Glutamatergic neuron (in vitro differentiated cells): Measurements from ENCODE around the gene CLNS1A. TPM values are rescaled to one million over a fixed set of nuclear protein-coding genes. Genes with fewer than 3 reads are reported as not detected.
"Not testable (repeated sequence)": the region's sequence is repeated elsewhere in the genome, so short reads cannot be mapped to it uniquely, and the experiment has no call there.

ENCODE experiments used
- DNase-seq: peaks from one replicate; pipeline ENCODE4 v3.0.0; 2022
- H3K27ac Mint-ChIP-seq: one replicate; pipeline ENCODE4 v1.8.0; 2020; ENCODE audit warnings: mild to moderate bottlenecking, mixed read lengths, inconsistent platforms; ENCODE audit not compliant: unreplicated experiment
- H3K27me3 Mint-ChIP-seq: one replicate; pipeline ENCODE4 v1.8.0; 2020; ENCODE audit warnings: mild to moderate bottlenecking, moderate library complexity, mixed read lengths, inconsistent platforms; ENCODE audit not compliant: unreplicated experiment
- H3K36me3 Mint-ChIP-seq: one replicate; pipeline ENCODE4 v1.8.0; 2020; ENCODE audit warnings: mild to moderate bottlenecking, mixed read lengths, inconsistent platforms; ENCODE audit not compliant: unreplicated experiment
- H3K4me1 Mint-ChIP-seq: one replicate; pipeline ENCODE4 v1.8.0; 2020; ENCODE audit warnings: mild to moderate bottlenecking, low read depth, mixed read lengths, inconsistent platforms; ENCODE audit not compliant: unreplicated experiment
- H3K4me3 Mint-ChIP-seq: one replicate; pipeline ENCODE4 v1.8.0; 2020; ENCODE audit warnings: mild to moderate bottlenecking, mixed read lengths, inconsistent platforms; ENCODE audit not compliant: unreplicated experiment
- H3K9me3 Mint-ChIP-seq: one replicate; pipeline ENCODE4 v1.8.0; 2020; ENCODE audit warnings: mild to moderate bottlenecking, moderate library complexity, mixed read lengths, inconsistent platforms; ENCODE audit not compliant: unreplicated experiment
- CTCF ChIP-seq: fragments of 200-600 bp; sonication (generic); IDR thresholded peaks from one replicate; pipeline ENCODE4 v1.5.0; 2021; ENCODE audit not compliant: partially characterized antibody, unreplicated experiment
- total RNA-seq: library from RNA; stranded (reverse); fragmentation: NEBNext Ultra II Directional; extraction: Animal tissue kit (Norgen Biotek cat#: 25700); gene quantifications from one replicate; pipeline ENCODE4 v1.2.1, GENCODE V29; 2021; ENCODE audit not compliant: unreplicated experiment

The CLNS1A gene
- total RNA-seq, 1 donor from 2014 or later = 75.5 TPM

- H3K27ac Mint-ChIP-seq = no peak overlapping the region
- no peaks in the 10 kb centered on the region for H3K9me3 Mint-ChIP-seq
- TF ChIP-seq CTCF = no peak
- no peak for DNase-seq
- no peaks in the 10 kb centered on the region for H3K4me1 Mint-ChIP-seq
- no peaks in the 10 kb centered on the region for H3K36me3 Mint-ChIP-seq
- H3K4me3 Mint-ChIP-seq = no peak overlapping the region
- H3K27me3 Mint-ChIP-seq = no peaks in the 10 kb centered on the region
Observed at GRCh38 chr11:77644887-77645286, 7.3 kb upstream of the CLNS1A start.

GRCh38 chr11:77642228-77642627 is 4.6 kb upstream of the CLNS1A start:
- Mint-ChIP-seq H3K9me3 (peaks cover 3% of the 10 kb centered on the region), H3K4me3 (no peak overlapping the region), H3K36me3 (no peaks in the 10 kb centered on the region), H3K27me3 (peaks cover 2% of the 10 kb centered on the region), H3K27ac (no peak overlapping the region), H3K4me1 (peaks cover 3% of the 10 kb centered on the region)
- DNase-seq = no peak
- TF ChIP-seq CTCF = no peak

- Mint-ChIP-seq H3K36me3 (no peaks in the 10 kb centered on the region), H3K27ac (peak overlapping the region; percentile 75), H3K9me3 (peaks cover 10% of the 10 kb centered on the region), H3K4me3 (peak overlapping the region; percentile 88), H3K27me3 (peaks cover 2% of the 10 kb centered on the region), H3K4me1 (peaks cover 9% of the 10 kb centered on the region)
- TF ChIP-seq CTCF = no peak
- no peak for DNase-seq
Observed at GRCh38 chr11:77636731-77637344, 756 bp downstream of the CLNS1A start.

- not testable (repeated sequence) for H3K4me1 Mint-ChIP-seq, DNase-seq, H3K36me3 Mint-ChIP-seq, H3K4me3 Mint-ChIP-seq, H3K27ac Mint-ChIP-seq, H3K27me3 Mint-ChIP-seq
- H3K9me3 Mint-ChIP-seq = peaks cover 10% of the 10 kb centered on the region
Observed at GRCh38 chr11:77633926-77634325, 3.7 kb downstream of the CLNS1A start.

- no peaks in the 10 kb centered on the region for H3K4me1 Mint-ChIP-seq
- no peak overlapping the region for H3K4me3 Mint-ChIP-seq
- DNase-seq = no peak
- H3K27me3 Mint-ChIP-seq = no peaks in the 10 kb centered on the region
- H3K36me3 Mint-ChIP-seq = no peaks in the 10 kb centered on the region
- no peaks in the 10 kb centered on the region for H3K9me3 Mint-ChIP-seq
- no peak for TF ChIP-seq CTCF
- H3K27ac Mint-ChIP-seq = no peak overlapping the region
Observed at GRCh38 chr11:77630157-77630710, 7.4 kb downstream of the CLNS1A start.
